Measurements from ENCODE around the gene IQGAP3.

The IQGAP3 gene

GRCh38 chr1:156601122-156601830 is 28.9 kb upstream of the IQGAP3 start, which contains the start of gene GPATCH4:
TSS of gene GPATCH4 (minus strand) at chr1:156601479.
- DNase-seq (ENCODE audit: low read depth) = peak; percentile 95
- no peak for TF ChIP-seq CTCF (conservative IDR thresholded peaks at IDR 0.05; ENCODE audit: control insufficient read depth, insufficient read depth, low read depth, low read length)
- peak within 1 kb of the TSS; percentile 97 for H3K4me3 ChIP-seq (ENCODE audit: control insufficient read depth, low read depth, low read length)

- DNase-seq (ENCODE audit: low read depth) = peak; percentile 16
- H3K4me3 ChIP-seq (ENCODE audit: control insufficient read depth, low read depth, low read length) = peak overlapping the region; percentile 97
- no peak for TF ChIP-seq CTCF (conservative IDR thresholded peaks at IDR 0.05; ENCODE audit: control insufficient read depth, insufficient read depth, low read depth, low read length)
Measured at GRCh38 chr1:156600733-156601121, 28.4 kb upstream of the IQGAP3 start.

- TF ChIP-seq CTCF (conservative IDR thresholded peaks at IDR 0.05; ENCODE audit: control insufficient read depth, insufficient read depth, low read depth, low read length) = peak; percentile 1
- H3K4me3 ChIP-seq (ENCODE audit: control insufficient read depth, low read depth, low read length) = no peak overlapping the region
- DNase-seq (ENCODE audit: low read depth) = peak; percentile 22
Measured at GRCh38 chr1:156599811-156600210, 27.4 kb upstream of the IQGAP3 start.

GRCh38 chr1:156598731-156599432 is 26.5 kb upstream of the IQGAP3 start:
- DNase-seq (ENCODE audit: low read depth) = no peak
- H3K4me3 ChIP-seq (ENCODE audit: control insufficient read depth, low read depth, low read length) = no peak overlapping the region
- TF ChIP-seq CTCF (conservative IDR thresholded peaks at IDR 0.05; ENCODE audit: control insufficient read depth, insufficient read depth, low read depth, low read length) = no peak

GRCh38 chr1:156598125-156598524 is 25.8 kb upstream of the IQGAP3 start:
- DNase-seq (ENCODE audit: low read depth) = no peak
- no peak for TF ChIP-seq CTCF (conservative IDR thresholded peaks at IDR 0.05; ENCODE audit: control insufficient read depth, insufficient read depth, low read depth, low read length)
- no peak overlapping the region for H3K4me3 ChIP-seq (ENCODE audit: control insufficient read depth, low read depth, low read length)

GRCh38 chr1:156596426-156596825 is 24.1 kb upstream of the IQGAP3 start:
- TF ChIP-seq CTCF (conservative IDR thresholded peaks at IDR 0.05; ENCODE audit: control insufficient read depth, insufficient read depth, low read depth, low read length) = no peak
- DNase-seq (ENCODE audit: low read depth) = no peak
- H3K4me3 ChIP-seq (ENCODE audit: control insufficient read depth, low read depth, low read length) = no peak overlapping the region

Measured in fibroblast of mammary gland (primary cell).